ENCODE measurements around the gene RIOK1. TPM values are rescaled to one million over a fixed set of nuclear protein-coding genes. Genes with fewer than 3 reads are reported as not detected.

The RIOK1 gene
- total RNA-seq, 1 donor from 2014 or later, result 38.3 TPM

GRCh38 chr6:7434672-7435071, 45.1 kb downstream of the RIOK1 start:
- H3K27me3 Mint-ChIP-seq, result peaks cover 4% of the 10 kb centered on the region
- no peak overlapping the region for H3K27ac Mint-ChIP-seq
- ATAC-seq (ENCODE audit: low read depth), result no peak
- POLR2A ChIA-PET, result interaction anchor here (0.6 kb wide), 1 partner anchor 846 kb away, joined by 3 read pairs; the partner anchor contains the start of gene LY86
- no peak for TF ChIP-seq CTCF (IDR thresholded peaks at IDR 0.05)
- H3K4me1 Mint-ChIP-seq, result peaks cover 15% of the 10 kb centered on the region
- no peak for DNase-seq
- CTCF ChIA-PET, result no interaction called here
- intact Hi-C loops (cut with micrococcal nuclease), result no loop called here
- H3K36me3 Mint-ChIP-seq (ENCODE audit: low read depth), result peaks cover 2% of the 10 kb centered on the region
- H3K4me3 Mint-ChIP-seq, result no peak overlapping the region
- H3K9me3 Mint-ChIP-seq, result peaks cover 8% of the 10 kb centered on the region

GRCh38 chr6:7438011-7438410, 48.4 kb downstream of the RIOK1 start:
- Mint-ChIP-seq H3K27ac (no peak overlapping the region), H3K9me3 (peaks cover 11% of the 10 kb centered on the region), H3K4me1 (peaks cover 13% of the 10 kb centered on the region), H3K4me3 (no peak overlapping the region), H3K27me3 (peaks cover 1% of the 10 kb centered on the region), H3K36me3 (ENCODE audit: low read depth) (peaks cover 2% of the 10 kb centered on the region)
- ChIA-PET POLR2A (no interaction called here), CTCF (no interaction called here)
- no peak for DNase-seq
- intact Hi-C loops (cut with micrococcal nuclease), result no loop called here
- ATAC-seq (ENCODE audit: low read depth), result no peak
- no peak for TF ChIP-seq CTCF (IDR thresholded peaks at IDR 0.05)

GRCh38 chr6:7439228-7439627, 49.6 kb downstream of the RIOK1 start:
- H3K4me3 Mint-ChIP-seq, result no peak overlapping the region
- peak; percentile 56 for ATAC-seq (ENCODE audit: low read depth)
- H3K27ac Mint-ChIP-seq, result no peak overlapping the region
- H3K4me1 Mint-ChIP-seq, result peaks cover 13% of the 10 kb centered on the region
- H3K36me3 Mint-ChIP-seq (ENCODE audit: low read depth), result peaks cover 2% of the 10 kb centered on the region
- no peak for DNase-seq
- H3K27me3 Mint-ChIP-seq, result peaks cover 1% of the 10 kb centered on the region
- ChIA-PET POLR2A (no interaction called here), CTCF (no interaction called here)
- TF ChIP-seq CTCF (IDR thresholded peaks at IDR 0.05), result no peak
- peaks cover 11% of the 10 kb centered on the region for H3K9me3 Mint-ChIP-seq
- intact Hi-C loops (cut with micrococcal nuclease), result no loop called here

- Mint-ChIP-seq H3K27me3 (peaks cover 3% of the 10 kb centered on the region), H3K4me1 (peaks cover 13% of the 10 kb centered on the region), H3K4me3 (no peak overlapping the region), H3K27ac (no peak overlapping the region), H3K9me3 (peaks cover 8% of the 10 kb centered on the region), H3K36me3 (ENCODE audit: low read depth) (peaks cover 2% of the 10 kb centered on the region)
- TF ChIP-seq CTCF (IDR thresholded peaks at IDR 0.05), result no peak
- ATAC-seq (ENCODE audit: low read depth) (no peak), DNase-seq (no peak)
- intact Hi-C loops (cut with micrococcal nuclease), result no loop called here
- ChIA-PET POLR2A (no interaction called here), CTCF (no interaction called here)
Observed at GRCh38 chr6:7440476-7440875, 50.9 kb downstream of the RIOK1 start.

GRCh38 chr6:7441048-7441775, 51.6 kb downstream of the RIOK1 start:
- Mint-ChIP-seq H3K27ac (no peak overlapping the region), H3K9me3 (peaks cover 3% of the 10 kb centered on the region), H3K27me3 (peaks cover 6% of the 10 kb centered on the region), H3K4me3 (no peak overlapping the region), H3K4me1 (peaks cover 13% of the 10 kb centered on the region), H3K36me3 (ENCODE audit: low read depth) (no peaks in the 10 kb centered on the region)
- intact Hi-C loops (cut with micrococcal nuclease), result no loop called here
- no peak for ATAC-seq (ENCODE audit: low read depth)
- no peak for DNase-seq
- ChIA-PET CTCF (no interaction called here), POLR2A (no interaction called here)
- TF ChIP-seq CTCF (IDR thresholded peaks at IDR 0.05), result no peak

All from activated B cell treated with CpG ODN at 0.5 μM for 24 hours (primary cell).